GM13977 (cell line): ENCODE results near the gene FOXP4.

Experiments used
- DNase-seq: peaks from one replicate; pipeline ENCODE4 v3.0.0; 2012; ENCODE audit warnings: low spot score
- in situ Hi-C: fragments of 300-500 bp; cut with MboI; formaldehyde crosslinking; loops from one replicate; pipeline ENCODE4 v1.12.0; 2022; ENCODE audit warnings: low sequenced_read_pairs, low pct_unique_long_range_greater_than_20kb, mixed read lengths, inconsistent platforms; ENCODE audit not compliant: unreplicated experiment
- TF ChIP-seq, protein P1 (sequence below): IDR thresholded peaks from 2 replicates; pipeline ENCODE4 v1.5.1; 2012; ENCODE audit warnings: mild to moderate bottlenecking, control low read depth; ENCODE audit not compliant: insufficient read depth; ENCODE audit errors: extremely low read depth, missing control alignments

Gene FOXP4

GRCh38 chr6:41551857-41552256 is 5.7 kb downstream of the FOXP4 start:
- TF ChIP-seq, protein P1, sequence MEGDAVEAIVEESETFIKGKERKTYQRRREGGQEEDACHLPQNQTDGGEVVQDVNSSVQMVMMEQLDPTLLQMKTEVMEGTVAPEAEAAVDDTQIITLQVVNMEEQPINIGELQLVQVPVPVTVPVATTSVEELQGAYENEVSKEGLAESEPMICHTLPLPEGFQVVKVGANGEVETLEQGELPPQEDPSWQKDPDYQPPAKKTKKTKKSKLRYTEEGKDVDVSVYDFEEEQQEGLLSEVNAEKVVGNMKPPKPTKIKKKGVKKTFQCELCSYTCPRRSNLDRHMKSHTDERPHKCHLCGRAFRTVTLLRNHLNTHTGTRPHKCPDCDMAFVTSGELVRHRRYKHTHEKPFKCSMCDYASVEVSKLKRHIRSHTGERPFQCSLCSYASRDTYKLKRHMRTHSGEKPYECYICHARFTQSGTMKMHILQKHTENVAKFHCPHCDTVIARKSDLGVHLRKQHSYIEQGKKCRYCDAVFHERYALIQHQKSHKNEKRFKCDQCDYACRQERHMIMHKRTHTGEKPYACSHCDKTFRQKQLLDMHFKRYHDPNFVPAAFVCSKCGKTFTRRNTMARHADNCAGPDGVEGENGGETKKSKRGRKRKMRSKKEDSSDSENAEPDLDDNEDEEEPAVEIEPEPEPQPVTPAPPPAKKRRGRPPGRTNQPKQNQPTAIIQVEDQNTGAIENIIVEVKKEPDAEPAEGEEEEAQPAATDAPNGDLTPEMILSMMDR: no peak
- DNase-seq: no peak
- in situ Hi-C loops: no loop called here

GRCh38 chr6:41552723-41553122 is 6.5 kb downstream of the FOXP4 start:
- no peak for DNase-seq
- in situ Hi-C loops: no loop called here
- TF ChIP-seq, protein P1: no peak

DNA sequence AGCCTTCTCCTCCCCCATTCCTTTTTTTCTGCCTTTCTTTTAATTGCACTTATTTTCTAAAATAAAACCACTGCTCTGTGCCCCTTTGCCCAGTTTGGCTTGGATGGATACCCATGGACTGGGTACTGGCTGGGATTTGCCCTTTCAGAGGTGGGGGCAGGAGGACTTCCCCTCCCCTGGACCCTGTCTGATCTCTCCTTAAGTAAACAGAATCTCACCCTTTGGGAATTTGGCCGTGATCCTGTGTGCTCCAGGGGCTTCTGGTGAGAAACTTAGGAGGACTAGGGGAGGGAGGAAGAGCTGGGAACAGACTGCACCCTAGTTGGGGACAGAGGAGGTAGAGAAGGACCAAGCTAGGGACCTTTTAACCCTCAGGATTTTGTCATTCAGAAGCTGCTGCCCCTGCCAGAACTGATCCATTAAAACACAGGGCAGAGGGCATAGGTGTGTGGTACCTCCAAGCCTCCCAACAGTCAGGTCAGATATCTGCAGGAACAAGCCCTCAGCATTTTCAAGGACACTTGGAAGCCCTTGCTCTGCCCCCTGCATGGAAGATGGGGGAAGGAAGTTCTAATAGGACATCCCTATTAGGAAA is 7.3 kb downstream of the FOXP4 start:
- DNase-seq: no peak
- TF ChIP-seq, protein P1: no peak
- in situ Hi-C loops: no loop called here

DNA sequence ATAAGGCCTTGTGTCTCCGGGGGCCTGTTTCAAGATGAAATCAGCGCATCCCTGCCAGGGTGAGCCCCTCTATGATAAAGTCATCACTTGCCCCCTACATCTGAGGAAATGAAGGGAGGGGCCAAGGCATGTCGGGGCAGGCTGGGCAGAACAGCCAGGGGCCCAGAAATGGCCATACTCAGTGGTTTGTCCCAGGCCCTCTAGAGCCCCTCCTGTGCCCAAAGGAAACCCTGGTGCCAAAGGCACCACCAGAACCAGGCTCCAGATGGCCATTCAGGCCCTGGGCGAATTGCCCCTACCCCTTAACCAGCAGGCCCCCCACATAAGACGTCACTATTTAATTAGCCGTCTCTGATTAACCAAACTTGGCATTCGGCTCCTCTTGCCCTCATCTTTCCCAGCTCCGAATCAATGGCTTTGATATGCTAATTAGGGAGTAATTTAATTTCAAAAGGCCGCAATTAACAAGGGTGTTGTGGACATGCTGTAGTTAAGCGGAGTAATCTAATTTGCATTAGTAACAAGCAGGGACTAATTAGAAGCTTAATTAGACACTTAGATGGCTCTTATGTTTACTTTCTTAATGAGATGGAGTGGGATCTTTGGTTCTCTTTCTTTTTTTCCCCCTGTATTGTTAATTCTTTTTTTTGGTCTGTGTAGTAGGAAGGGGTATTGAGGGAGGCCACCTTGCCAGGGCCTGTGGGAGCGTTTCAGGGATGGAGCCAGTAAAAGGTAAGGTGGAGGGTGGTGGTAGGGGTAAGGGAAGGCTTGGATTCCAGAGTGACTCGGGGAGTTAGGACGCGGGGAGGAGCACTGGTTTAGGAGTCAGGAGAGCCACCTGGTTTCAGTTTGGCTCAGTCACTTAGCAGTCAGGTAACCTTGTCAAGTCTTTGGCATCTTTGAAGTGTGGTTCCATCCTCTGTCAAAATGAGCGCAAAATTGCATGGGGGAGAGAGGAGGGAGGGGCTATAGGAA is 9.4 kb downstream of the FOXP4 start:
- TF ChIP-seq, protein P1: no peak
- DNase-seq: no peak
- in situ Hi-C loops: no loop called here

GRCh38 chr6:41557335-41557734 is 11.2 kb downstream of the FOXP4 start:
- in situ Hi-C loops: no loop called here
- TF ChIP-seq, protein P1: no peak
- DNase-seq: no peak

DNA sequence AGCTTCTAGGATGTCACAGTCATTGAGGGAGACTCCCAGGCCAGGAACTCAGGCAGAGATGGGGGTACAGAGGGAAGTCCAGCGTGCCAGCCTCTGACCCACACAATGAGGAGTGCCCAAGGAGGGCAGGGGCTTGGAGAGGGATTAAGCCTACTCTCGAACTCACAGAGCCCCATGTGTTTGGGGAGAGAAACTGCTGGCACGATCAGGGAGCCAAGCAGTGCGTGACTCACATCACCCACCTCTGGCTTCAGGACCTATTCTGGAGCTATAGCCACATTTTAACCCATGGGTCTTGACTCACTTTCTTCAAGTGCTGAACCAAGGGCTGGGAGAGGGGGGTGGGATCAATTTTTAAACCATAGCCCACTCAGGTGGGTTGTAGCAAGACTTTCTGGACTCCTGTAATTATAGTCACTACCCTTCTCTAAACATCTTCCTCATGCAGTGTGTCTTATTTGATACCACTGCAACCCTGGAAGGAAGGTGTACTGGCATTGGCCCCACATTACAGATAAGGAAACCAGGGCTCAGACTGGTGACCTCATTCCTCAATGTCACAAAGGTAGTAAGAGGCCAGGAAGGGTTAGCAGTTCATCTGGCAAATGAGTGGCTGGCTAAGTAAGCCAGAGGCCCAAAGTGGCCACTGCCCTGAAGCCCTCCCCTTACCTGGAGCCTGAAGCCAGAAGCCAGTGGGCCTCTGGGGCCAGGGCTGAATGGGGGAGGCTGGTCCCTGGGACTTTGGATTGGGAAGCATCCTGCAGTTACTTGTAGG is 12.0 kb downstream of the FOXP4 start:
- in situ Hi-C loops: no loop called here
- TF ChIP-seq, protein P1: no peak
- no peak for DNase-seq
